Gastrocnemius medialis (tissue), 4 donors: ENCODE data around the gene STK11IP.

ENCODE experiments used
- CTCF ChIP-seq, 5 experiments: fragments of 450-650 bp in 3 of 5; fragments of 200-600 bp in 2 of 5; sonication (generic) in 2 of 5; IDR thresholded peaks in 4 of 5; conservative IDR thresholded peaks in 1 of 5; 1 replicate in 4 of 5; 2 replicates in 1 of 5; pipeline ENCODE4 v1.5.1; 2016 to 2019; ENCODE audit warnings: antibody characterized with exemption in 5 of 5, mild to moderate bottlenecking in 3 of 5, moderate library complexity in 3 of 5
- POLR2A ChIP-seq, 2 donors: fragments of 450-650 bp; IDR thresholded peaks; one replicate each; pipeline ENCODE4 v1.6.1; 2017; ENCODE audit warnings: antibody characterized with exemption in 2 of 2, mild to moderate bottlenecking in 2 of 2, moderate library complexity in 2 of 2

- TF ChIP-seq POLR2A (IDR thresholded peaks at IDR 0.05) (no peak), CTCF (IDR thresholded peaks at IDR 0.05 in 4 of 5, conservative IDR thresholded peaks at IDR 0.05 in 1 of 5) (no peak)
These were observed 45.9 kb upstream of the STK11IP start for GRCh38 chr2:219551441-219552381.
